C4-2B (cell line): ENCODE data around the gene PLXNA4.

ENCODE experiments used
- CTCF ChIP-seq: fragments of 450-650 bp; conservative IDR thresholded peaks from 2 replicates; pipeline ENCODE4 v1.5.1; 2017; ENCODE audit warnings: mild to moderate bottlenecking
- ZFX ChIP-seq: fragments of 450-650 bp; IDR thresholded peaks from 2 replicates; pipeline ENCODE4 v1.6.1; 2017

- TF ChIP-seq CTCF, result no peak
- TF ChIP-seq ZFX, result no peak
Observed at GRCh38 chr7:132453826-132454225, 122.4 kb downstream of the PLXNA4 start.
